Vagina (tissue), 2 donors: Measurements from ENCODE around the gene IFNL4. TPM values are rescaled to one million over a fixed set of nuclear protein-coding genes. Genes with fewer than 3 reads are reported as not detected.
A peak's percentile ranks its signal among the peaks of the same experiment; 100 is the strongest.
"Not testable (repeated sequence)": the region's sequence is repeated elsewhere in the genome, so short reads cannot be mapped to it uniquely, and the experiment has no call there.

Source experiments
- DNase-seq, 2 donors: peaks; one replicate each; pipeline ENCODE4 v3.0.0-alpha.2; 2017; ENCODE audit errors: extremely low spot score in 2 of 2
- H3K27ac ChIP-seq: fragments of 200-600 bp; sonication (generic); one replicate; pipeline ENCODE4 v1.5.1; 2019
- H3K27me3 ChIP-seq: fragments of 200-600 bp; sonication (generic); one replicate; pipeline ENCODE4 v1.5.1; 2019
- H3K36me3 ChIP-seq, 2 donors: fragments of 200-600 bp; sonication (generic); one replicate each; pipeline ENCODE4 v1.5.1; 2017 to 2019
- H3K4me1 ChIP-seq: fragments of 200-600 bp; sonication (generic); one replicate; pipeline ENCODE4 v1.5.1; 2019
- H3K4me3 ChIP-seq, 2 donors: fragments of 200-600 bp; sonication (generic); 1 replicate in 1 of 2; 2 replicates in 1 of 2; pipeline ENCODE4 v1.5.1; 2016 to 2019
- H3K9me3 ChIP-seq: fragments of 200-600 bp; sonication (generic); one replicate; pipeline ENCODE4 v1.5.1; 2019
- POLR2A ChIP-seq, 2 donors: fragments of 450-650 bp; IDR thresholded peaks; one replicate each; pipeline ENCODE4 v1.6.1; 2017; ENCODE audit warnings: antibody characterized with exemption in 2 of 2, mild to moderate bottlenecking in 2 of 2, moderate library complexity in 2 of 2
- POLR2AphosphoS5 ChIP-seq, 2 donors: sonication (generic); formaldehyde crosslinking; IDR thresholded peaks; one replicate each; pipeline ENCODE4 v1.9.0; 2017; ENCODE audit warnings: antibody characterized with exemption in 2 of 2, mild to moderate bottlenecking in 2 of 2, low read depth in 1 of 2; ENCODE audit not compliant: insufficient read depth in 1 of 2
- intact Hi-C: fragments of 100-400 bp; cut with DNase I; formaldehyde crosslinking; loops from one replicate; pipeline ENCODE4 v1.15.1; 2023
- total RNA-seq: library from RNA; depleted of rRNA; stranded (reverse); fragments of >200 nt; gene quantifications from one replicate; pipeline ENCODE4 v1.2.3, GENCODE V29; 2016
- TF ChIP-seq, protein P1 (sequence below), 3 experiments: fragments of 450-650 bp in 2 of 3; fragments of 200-600 bp in 1 of 3; sonication (generic) in 1 of 3; IDR thresholded peaks; one replicate each; pipeline ENCODE4 v1.5.1; 2017 to 2019; ENCODE audit warnings: antibody characterized with exemption in 3 of 3, mild to moderate bottlenecking in 2 of 3, moderate library complexity in 2 of 3

The IFNL4 gene
- total RNA-seq, 1 donor from 2014 or later: not detected

DNA sequence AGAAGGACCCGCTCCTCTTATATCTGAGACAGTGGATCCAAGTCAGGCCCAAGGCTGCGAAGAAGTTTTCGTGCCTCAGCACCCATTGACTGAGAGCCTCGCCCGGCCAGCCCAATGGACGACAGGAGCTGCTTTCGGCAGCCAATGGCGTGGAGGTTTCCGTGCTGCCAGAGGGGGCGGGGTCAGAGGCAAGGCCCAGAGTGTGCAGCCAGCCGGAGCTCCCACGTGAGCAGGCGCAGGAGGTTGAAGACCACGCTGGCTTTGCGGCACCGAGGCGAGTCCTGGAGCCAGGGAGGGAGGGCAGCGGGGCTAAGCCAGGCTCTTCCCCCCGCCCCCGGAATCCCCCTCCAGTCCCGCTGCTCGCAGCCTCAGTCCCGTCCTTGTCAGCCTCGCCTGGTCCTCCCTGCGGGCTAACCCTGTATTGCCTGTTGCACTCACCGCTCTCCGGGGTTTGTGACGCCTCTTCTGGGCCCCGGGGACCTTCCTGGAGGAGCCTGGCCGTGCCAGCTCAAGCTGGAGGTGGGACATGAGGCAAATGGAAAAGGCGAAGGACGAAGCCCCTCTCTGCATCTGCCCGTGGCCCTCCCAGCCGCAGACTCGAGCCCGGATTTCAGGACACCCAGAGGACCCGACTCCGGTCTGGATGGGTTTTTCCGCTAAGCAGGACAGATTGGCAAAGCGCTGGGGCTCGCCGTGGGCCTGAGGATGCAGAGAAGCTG is 1.5 kb downstream of the IFNL4 start:
- no peak for DNase-seq
- Histone ChIP-seq H3K36me3 (no peaks in the 10 kb centered on the region), H3K4me1 (peaks cover 12% of the 10 kb centered on the region), H3K27ac (no peak overlapping the region), H3K9me3 (no peaks in the 10 kb centered on the region), H3K27me3 (peaks cover 11% of the 10 kb centered on the region), H3K4me3 (peak overlapping the region; percentile 10 to 14)
- TF ChIP-seq POLR2A (IDR thresholded peaks at IDR 0.05) (no peak), POLR2AphosphoS5 (IDR thresholded peaks at IDR 0.05; ENCODE audit: insufficient read depth in 1 of 2, low read depth in 1 of 2) (no peak)
- TF ChIP-seq, protein P1, sequence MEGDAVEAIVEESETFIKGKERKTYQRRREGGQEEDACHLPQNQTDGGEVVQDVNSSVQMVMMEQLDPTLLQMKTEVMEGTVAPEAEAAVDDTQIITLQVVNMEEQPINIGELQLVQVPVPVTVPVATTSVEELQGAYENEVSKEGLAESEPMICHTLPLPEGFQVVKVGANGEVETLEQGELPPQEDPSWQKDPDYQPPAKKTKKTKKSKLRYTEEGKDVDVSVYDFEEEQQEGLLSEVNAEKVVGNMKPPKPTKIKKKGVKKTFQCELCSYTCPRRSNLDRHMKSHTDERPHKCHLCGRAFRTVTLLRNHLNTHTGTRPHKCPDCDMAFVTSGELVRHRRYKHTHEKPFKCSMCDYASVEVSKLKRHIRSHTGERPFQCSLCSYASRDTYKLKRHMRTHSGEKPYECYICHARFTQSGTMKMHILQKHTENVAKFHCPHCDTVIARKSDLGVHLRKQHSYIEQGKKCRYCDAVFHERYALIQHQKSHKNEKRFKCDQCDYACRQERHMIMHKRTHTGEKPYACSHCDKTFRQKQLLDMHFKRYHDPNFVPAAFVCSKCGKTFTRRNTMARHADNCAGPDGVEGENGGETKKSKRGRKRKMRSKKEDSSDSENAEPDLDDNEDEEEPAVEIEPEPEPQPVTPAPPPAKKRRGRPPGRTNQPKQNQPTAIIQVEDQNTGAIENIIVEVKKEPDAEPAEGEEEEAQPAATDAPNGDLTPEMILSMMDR (IDR thresholded peaks at IDR 0.05): no peak
- intact Hi-C loops: no loop called here

DNA sequence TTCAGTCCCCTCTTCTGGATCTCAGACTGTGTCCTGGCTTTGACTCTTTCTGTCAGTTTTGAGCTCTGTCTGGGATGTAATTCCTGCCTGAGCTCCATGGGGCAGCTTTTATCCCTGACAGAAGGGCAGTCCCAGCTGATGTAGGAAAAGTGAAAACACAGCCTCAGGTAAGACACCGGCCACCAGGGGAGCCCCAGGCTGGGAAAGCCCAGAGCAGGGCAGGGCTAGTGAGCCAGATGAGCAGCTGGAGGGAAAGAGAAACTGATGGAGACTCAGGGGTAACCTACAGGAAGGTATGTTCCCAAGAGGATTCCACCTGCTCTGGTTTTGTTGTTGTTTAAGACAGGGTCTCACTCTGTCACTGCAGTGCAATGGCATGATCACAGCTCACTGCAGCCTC is 3.5 kb downstream of the IFNL4 start:
- Histone ChIP-seq H3K27me3 (peaks cover 11% of the 10 kb centered on the region), H3K4me1 (peaks cover 12% of the 10 kb centered on the region)
- H3K4me3 ChIP-seq, H3K9me3 ChIP-seq, intact Hi-C loops, H3K36me3 ChIP-seq, H3K27ac ChIP-seq, DNase-seq: not testable (repeated sequence)

DNA sequence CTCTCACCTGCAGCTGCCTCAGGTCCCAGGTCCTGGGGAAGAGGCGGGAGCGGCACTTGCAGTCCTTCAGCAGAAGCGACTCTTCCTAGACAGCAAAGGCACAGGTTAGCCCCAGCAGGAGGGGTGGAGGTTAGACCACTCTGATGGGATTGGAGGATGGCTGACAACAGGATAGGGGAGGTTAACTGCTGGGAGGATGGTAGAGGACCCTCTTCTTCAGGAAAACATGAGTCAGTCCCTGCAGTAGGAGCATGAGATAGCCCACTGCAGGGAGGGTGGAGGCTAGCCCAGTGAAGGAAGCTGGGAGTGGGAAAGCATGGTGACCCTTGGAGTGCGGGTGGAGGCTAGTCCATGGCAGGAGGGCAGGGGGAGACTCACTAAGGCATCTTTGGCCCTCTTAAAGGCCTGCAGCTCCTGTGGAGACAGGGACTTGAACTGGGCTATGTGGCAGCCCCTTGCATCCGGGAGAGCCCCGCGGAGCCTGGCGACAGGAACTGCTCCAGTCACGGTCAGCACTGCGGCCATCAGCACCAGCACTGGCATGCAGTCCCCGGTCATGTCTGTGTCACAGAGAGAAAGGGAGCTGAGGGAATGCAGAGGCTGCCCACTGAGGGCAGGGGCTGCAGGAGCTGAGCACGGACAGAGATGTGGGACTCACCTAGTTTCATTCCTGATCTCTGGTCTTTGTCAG is 4.1 kb downstream of the IFNL4 start, which contains the start of gene IFNL3:
TSS of gene IFNL3 (minus strand) at position 597 of the 691 bp plus-strand sequence. CDS start at position 558, 39 bp downstream.
- H3K9me3 ChIP-seq, DNase-seq, intact Hi-C loops, H3K36me3 ChIP-seq, H3K4me3 ChIP-seq, H3K27ac ChIP-seq: not testable (repeated sequence)
- H3K27me3 ChIP-seq: peaks cover 11% of the 10 kb centered on the region
- H3K4me1 ChIP-seq: peaks cover 12% of the 10 kb centered on the region

DNA sequence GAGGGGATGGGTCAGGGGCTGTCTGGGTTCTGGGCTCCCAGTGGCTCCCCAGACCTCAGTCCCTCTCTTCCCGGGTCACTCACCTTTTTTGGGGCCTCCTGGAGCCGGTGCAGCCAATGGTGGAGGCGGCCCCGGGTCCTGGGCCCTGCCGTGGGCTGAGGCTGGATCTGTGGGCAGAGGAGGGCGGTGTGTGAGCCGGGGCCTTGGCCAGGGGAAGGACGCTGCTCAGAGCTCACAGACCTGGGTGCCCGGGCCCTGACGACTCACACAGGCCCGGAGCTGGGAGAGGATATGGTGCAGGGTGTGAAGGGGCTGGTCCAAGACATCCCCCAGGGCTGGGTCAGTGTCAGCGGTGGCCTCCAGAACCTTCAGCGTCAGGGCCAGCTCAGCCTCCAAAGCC is 4.9 kb downstream of the IFNL4 start:
- H3K27ac ChIP-seq, H3K9me3 ChIP-seq, DNase-seq, H3K36me3 ChIP-seq, intact Hi-C loops, H3K4me3 ChIP-seq: not testable (repeated sequence)
- Histone ChIP-seq H3K4me1 (peaks cover 12% of the 10 kb centered on the region), H3K27me3 (peaks cover 11% of the 10 kb centered on the region)

DNA sequence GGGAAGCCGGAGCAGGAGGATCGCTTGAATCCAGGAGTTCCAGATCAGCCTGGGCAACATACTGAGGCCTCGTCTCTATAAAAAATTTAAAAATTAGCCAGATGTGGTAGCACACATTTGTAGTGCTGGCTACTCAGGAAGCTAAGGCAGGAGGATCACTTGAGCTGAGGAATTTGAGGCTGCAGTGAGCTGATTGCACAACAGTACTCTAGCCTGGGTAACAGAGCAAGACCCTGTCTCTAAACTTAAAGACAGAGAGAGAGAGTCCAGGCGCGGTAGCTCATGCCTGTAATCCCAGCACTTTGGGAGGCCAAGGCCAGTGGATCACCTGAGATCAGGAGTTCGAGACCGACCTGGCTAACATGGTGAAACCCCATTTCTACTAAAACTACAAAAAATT is 8.2 kb downstream of the IFNL4 start:
- Histone ChIP-seq H3K4me1 (no peaks in the 10 kb centered on the region), H3K9me3 (no peaks in the 10 kb centered on the region), H3K36me3 (no peaks in the 10 kb centered on the region), H3K27me3 (no peaks in the 10 kb centered on the region), H3K27ac (no peak overlapping the region), H3K4me3 (no peak overlapping the region)
- intact Hi-C loops: no loop called here
- TF ChIP-seq, protein P1 (IDR thresholded peaks at IDR 0.05): no peak
- TF ChIP-seq POLR2AphosphoS5 (IDR thresholded peaks at IDR 0.05; ENCODE audit: insufficient read depth in 1 of 2, low read depth in 1 of 2) (no peak), POLR2A (IDR thresholded peaks at IDR 0.05) (no peak)
- DNase-seq: no peak

DNA sequence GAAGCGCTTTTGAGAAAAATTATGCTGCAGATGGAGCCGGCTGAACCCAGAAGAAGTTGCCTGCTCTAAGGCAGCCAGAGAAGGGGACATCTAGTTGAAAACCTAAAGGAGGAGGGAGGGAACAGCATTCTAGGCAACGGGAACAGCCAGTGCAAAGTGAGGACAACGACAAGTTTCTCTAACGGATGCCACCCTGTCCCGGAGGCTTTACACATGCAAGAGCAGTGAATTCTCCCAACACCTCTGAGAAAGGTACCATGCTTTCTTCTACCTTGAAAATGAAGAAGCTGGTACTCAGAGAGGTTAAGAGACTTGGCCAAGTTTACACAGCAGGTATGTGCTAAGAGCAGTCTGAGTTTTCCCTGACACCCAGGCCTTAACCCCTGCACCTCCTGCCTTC is 9.7 kb downstream of the IFNL4 start:
- no peaks in the 10 kb centered on the region for H3K4me1 ChIP-seq
- TF ChIP-seq, protein P1 (IDR thresholded peaks at IDR 0.05): no peak
- TF ChIP-seq POLR2A (IDR thresholded peaks at IDR 0.05) (no peak), POLR2AphosphoS5 (IDR thresholded peaks at IDR 0.05; ENCODE audit: insufficient read depth in 1 of 2, low read depth in 1 of 2) (no peak)
- H3K4me3 ChIP-seq: no peak overlapping the region
- intact Hi-C loops: no loop called here
- no peaks in the 10 kb centered on the region for H3K27me3 ChIP-seq
- no peaks in the 10 kb centered on the region for H3K36me3 ChIP-seq
- H3K9me3 ChIP-seq: no peaks in the 10 kb centered on the region
- H3K27ac ChIP-seq: no peak overlapping the region
- no peak for DNase-seq
